Adrenal gland (tissue), 12 donors: ENCODE data around the gene TMEM63A. TPM values are rescaled to one million over a fixed set of nuclear protein-coding genes. Genes with fewer than 3 reads are reported as not detected.

ENCODE experiments used
- DNase-seq, 7 donors: peaks; one replicate each; pipeline ENCODE4 v3.0.0-alpha.2; 2019 to 2020
- H3K27ac ChIP-seq, 5 donors: fragments of 200-600 bp; sonication (generic) in 4 of 5; 1 replicate in 3 of 5; 2 replicates in 2 of 5; pipeline versions ENCODE4 v1.5.1 to v1.8.0; 2016 to 2020; ENCODE audit warnings: mild to moderate bottlenecking in 1 of 5
- H3K27me3 ChIP-seq: fragments of 200-600 bp; 2 replicates; pipeline ENCODE4 v1.8.0; 2021
- H3K36me3 ChIP-seq, 2 donors: fragments of 200-600 bp; replicated peaks in 1 of 2; 1 replicate in 1 of 2; 2 replicates in 1 of 2; pipeline versions ENCODE4 v1.5.1 to v1.8.0; 2018 to 2022
- H3K4me1 ChIP-seq, 2 donors: fragments of 200-600 bp; replicated peaks in 1 of 2; 1 replicate in 1 of 2; 2 replicates in 1 of 2; pipeline versions ENCODE4 v1.5.1 to v1.8.0; 2018 to 2021
- H3K4me3 ChIP-seq, 4 donors: fragments of 200-600 bp; sonication (generic) in 3 of 4; one replicate each; pipeline ENCODE4 v1.5.1; 2016 to 2018
- H3K9me3 ChIP-seq, 3 donors: fragments of 200-600 bp; sonication (generic) in 1 of 3; replicated peaks in 1 of 3; 1 replicate in 2 of 3; 2 replicates in 1 of 3; pipeline versions ENCODE4 v1.5.1 to v1.8.0; 2016 to 2021
- POLR2A ChIP-seq, 2 donors: fragments of 450-650 bp; IDR thresholded peaks; one replicate each; pipeline ENCODE4 v1.6.1; 2017; ENCODE audit warnings: antibody characterized with exemption in 2 of 2, mild to moderate bottlenecking in 2 of 2, moderate library complexity in 1 of 2
- WGBS, 4 donors: extraction: QIAGEN DNeasy Blood & Tissue Kit in 2 of 4; methylation state at CpG; one replicate each; pipeline versions ENCODE4 v1.1.5 to v1.1.7; 2013 to 2017; 5-methylcytosine and 5-hydroxymethylcytosine counted together
- intact Hi-C, 2 donors: fragments of 100-400 bp; cut with DNase I; formaldehyde crosslinking; loops; one replicate each; pipeline versions ENCODE4 v1.14.1 to v1.15.0; 2022 to 2023
- polyA plus RNA-seq, 3 donors: library from polyadenylated mRNA; stranded (reverse); fragments of 200-250 nt in 2 of 3; fragments of 350-450 nt in 1 of 3; fragmentation: Illumina TruSeq in 1 of 3; extraction: RNeasy Lipid Tissue Mini Kit (QIAGEN cat#74804) in 1 of 3; gene quantifications; one replicate each; pipeline ENCODE4 v1.2.3, GENCODE V29; 2013 to 2014
- total RNA-seq, 9 donors: library from RNA; depleted of rRNA in 4 of 9; stranded (reverse); fragments of >200 nt in 4 of 9; fragments of 120-200 nt in 1 of 9; fragmentation: NEBNext Ultra II Directional in 1 of 9; extraction: Animal tissue kit (Norgen Biotek cat#: 25700) in 1 of 9; gene quantifications; one replicate each; pipeline versions ENCODE4 v1.1.0 to v1.2.4, GENCODE V29; 2013 to 2023
- TF ChIP-seq, protein P1 (sequence below), 6 experiments: fragments of 450-650 bp in 4 of 6; fragments of 200-600 bp in 2 of 6; sonication (generic) in 1 of 6; IDR thresholded peaks; 1 replicate in 5 of 6; 2 replicates in 1 of 6; pipeline versions ENCODE4 v1.5.1 to v1.8.0; 2016 to 2021; ENCODE audit warnings: antibody characterized with exemption in 6 of 6, mild to moderate bottlenecking in 2 of 6, moderate library complexity in 1 of 6
- donor health status: healthy with polysubstance abuse.
- donor health status: Bipolar disorder and iron deficiency.
- donor health status: DM: yes; HTN: yes; CAD: no.
- donor health status: DM: no; HTN: no; CAD: no.
- donor health status: DM: no; HTN: no; CAD: no.
- donor health status: DM: yes; HTN: yes; CAD: no.

TMEM63A gene
- total and polyA plus RNA-seq, 12 donors: 13.9 to 96.9 (median 52.3) TPM

DNA sequence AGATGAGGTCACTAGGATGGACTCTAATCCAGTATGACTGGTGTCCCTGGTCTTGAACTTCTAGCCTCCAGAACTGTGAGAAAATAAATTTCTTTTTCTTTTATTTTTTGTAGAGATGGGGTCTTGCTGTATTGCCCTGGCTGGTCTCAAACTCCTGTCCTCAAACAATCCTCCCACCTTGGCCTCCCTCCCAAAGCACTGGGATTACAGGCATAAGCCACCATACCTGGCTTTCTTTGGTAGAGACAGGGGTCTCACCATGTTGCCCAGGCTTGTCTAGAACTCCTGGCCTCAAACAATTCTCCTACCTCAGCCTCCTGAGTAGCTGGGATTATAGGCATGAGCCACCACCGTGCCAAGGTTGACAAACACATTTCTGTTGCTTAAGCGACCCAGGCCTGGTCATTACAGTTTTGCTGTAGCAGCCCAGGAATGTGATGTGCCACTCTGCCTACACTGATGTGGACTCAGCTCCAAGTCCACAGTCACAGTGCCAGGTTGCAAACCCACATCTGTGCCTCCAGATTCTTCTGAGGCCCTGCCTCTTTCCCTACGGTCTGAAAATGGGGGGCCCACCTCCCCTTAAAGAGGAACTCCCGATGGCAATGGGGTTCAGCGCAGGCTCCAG, 25.9 kb upstream of the TMEM63A start:
- Histone ChIP-seq H3K27ac (no peak overlapping the region), H3K9me3 (no peaks in the 10 kb centered on the region), H3K4me3 (no peak overlapping the region), H3K4me1 (peaks cover 10 to 12% of the 10 kb centered on the region in 2 donors), H3K36me3 (no peaks in the 10 kb centered on the region), H3K27me3 (no peaks in the 10 kb centered on the region)
- no peak for TF ChIP-seq POLR2A (IDR thresholded peaks at IDR 0.05)
- TF ChIP-seq, protein P1, sequence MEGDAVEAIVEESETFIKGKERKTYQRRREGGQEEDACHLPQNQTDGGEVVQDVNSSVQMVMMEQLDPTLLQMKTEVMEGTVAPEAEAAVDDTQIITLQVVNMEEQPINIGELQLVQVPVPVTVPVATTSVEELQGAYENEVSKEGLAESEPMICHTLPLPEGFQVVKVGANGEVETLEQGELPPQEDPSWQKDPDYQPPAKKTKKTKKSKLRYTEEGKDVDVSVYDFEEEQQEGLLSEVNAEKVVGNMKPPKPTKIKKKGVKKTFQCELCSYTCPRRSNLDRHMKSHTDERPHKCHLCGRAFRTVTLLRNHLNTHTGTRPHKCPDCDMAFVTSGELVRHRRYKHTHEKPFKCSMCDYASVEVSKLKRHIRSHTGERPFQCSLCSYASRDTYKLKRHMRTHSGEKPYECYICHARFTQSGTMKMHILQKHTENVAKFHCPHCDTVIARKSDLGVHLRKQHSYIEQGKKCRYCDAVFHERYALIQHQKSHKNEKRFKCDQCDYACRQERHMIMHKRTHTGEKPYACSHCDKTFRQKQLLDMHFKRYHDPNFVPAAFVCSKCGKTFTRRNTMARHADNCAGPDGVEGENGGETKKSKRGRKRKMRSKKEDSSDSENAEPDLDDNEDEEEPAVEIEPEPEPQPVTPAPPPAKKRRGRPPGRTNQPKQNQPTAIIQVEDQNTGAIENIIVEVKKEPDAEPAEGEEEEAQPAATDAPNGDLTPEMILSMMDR (IDR thresholded peaks at IDR 0.05): no peak
- 90 to 95% (median 92%) methylated on average over 3 to 5 of the region's 5 CpGs for WGBS, 4 donors
- intact Hi-C loops: loop anchor here in 1 of 2 donors (5.0 kb wide), 1 partner anchor 131 kb away; the partner anchor contains the start of gene SRP9
- no peak for DNase-seq

DNA sequence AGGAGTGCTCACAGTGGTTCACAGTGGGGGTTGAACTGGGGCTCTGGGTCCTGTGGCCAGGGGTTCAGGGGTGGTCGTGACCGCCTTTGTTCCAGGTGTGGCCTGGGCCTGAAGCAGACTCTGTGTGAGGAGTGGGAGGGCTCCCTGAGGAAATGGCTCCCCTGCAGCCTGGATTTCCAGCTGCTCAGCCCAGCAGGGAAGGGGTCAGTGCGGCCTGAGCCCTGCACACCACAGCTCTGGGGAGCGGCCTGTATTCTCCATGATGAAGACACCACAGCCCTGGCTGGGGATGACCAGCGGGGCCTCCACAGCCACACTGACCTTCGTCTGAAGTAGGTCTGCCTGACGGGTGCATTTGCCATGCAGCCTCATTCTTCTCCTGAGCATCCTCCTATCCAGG, 25.2 kb upstream of the TMEM63A start:
- no peak overlapping the region for H3K4me3 ChIP-seq
- intact Hi-C loops: loop anchor here in 1 of 2 donors (5.0 kb wide), 1 partner anchor 130 kb away; the partner anchor contains the start of gene SRP9
- 84 to 97% (median 94%) methylated on average over 3 to 7 of the region's 7 CpGs for WGBS, 4 donors
- no peaks in the 10 kb centered on the region for H3K27me3 ChIP-seq
- H3K27ac ChIP-seq: no peak overlapping the region
- peaks cover 10 to 12% of the 10 kb centered on the region in 2 donors for H3K4me1 ChIP-seq
- no peaks in the 10 kb centered on the region for H3K9me3 ChIP-seq
- no peaks in the 10 kb centered on the region for H3K36me3 ChIP-seq
- no peak for DNase-seq
- TF ChIP-seq, protein P1 (IDR thresholded peaks at IDR 0.05): no peak
- no peak for TF ChIP-seq POLR2A (IDR thresholded peaks at IDR 0.05)

DNA sequence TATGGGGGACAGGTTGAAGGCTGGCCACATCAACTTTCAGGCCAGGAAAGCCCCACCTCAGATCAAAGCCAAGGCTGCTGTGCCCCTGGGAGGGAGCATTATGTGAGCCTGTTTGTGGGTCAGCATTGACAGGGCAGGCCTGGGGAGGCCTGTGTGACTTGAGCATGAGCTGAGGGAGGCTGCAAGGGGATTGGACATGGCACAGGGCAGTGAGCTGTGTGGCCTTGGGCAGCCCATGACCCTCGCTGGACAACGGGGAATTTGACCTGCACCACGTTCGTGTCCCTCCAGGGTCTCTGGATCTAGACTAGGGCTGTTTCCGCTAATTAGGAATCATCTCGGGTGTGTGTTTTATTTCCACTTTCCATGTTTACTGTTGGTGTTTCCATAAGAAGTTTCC, 24.3 kb upstream of the TMEM63A start:
- intact Hi-C loops: loop anchor here in 1 of 2 donors (5.0 kb wide), 1 partner anchor 129 kb away; the partner anchor contains the start of gene SRP9
- Histone ChIP-seq H3K27me3 (no peaks in the 10 kb centered on the region), H3K9me3 (no peaks in the 10 kb centered on the region), H3K4me3 (no peak overlapping the region), H3K27ac (no peak overlapping the region), H3K36me3 (no peaks in the 10 kb centered on the region), H3K4me1 (peaks cover 8 to 9% of the 10 kb centered on the region in 2 donors)
- no peak for DNase-seq
- TF ChIP-seq POLR2A (IDR thresholded peaks at IDR 0.05): no peak
- TF ChIP-seq, protein P1 (IDR thresholded peaks at IDR 0.05): no peak
- WGBS, 4 donors: 86 to 92% (median 91%) methylated on average over 3 to 6 of the region's 6 CpGs

DNA sequence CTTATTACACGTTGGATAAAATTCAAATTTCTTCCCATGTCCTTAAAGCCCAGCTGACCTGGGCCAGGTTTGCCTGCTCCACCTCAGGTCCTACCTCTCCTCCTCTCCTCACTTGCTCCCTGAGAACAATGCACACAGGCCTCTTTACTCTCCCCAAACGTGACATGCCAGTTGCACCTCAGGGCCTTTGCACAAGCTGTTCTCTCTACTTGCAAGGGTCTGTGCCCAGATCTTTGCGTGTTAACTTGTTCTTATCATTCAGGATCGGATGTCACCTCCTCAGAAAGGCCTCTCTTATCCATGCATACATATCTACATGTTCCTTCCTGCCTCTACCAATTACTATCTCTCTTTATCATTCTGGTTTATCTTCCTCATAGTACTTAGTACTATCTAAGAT, 21.4 kb upstream of the TMEM63A start:
- TF ChIP-seq POLR2A (IDR thresholded peaks at IDR 0.05): no peak
- TF ChIP-seq, protein P1 (IDR thresholded peaks at IDR 0.05): no peak
- H3K4me3 ChIP-seq: no peak overlapping the region
- H3K4me1 ChIP-seq: no peaks in the 10 kb centered on the region
- no peaks in the 10 kb centered on the region for H3K9me3 ChIP-seq
- DNase-seq: no peak
- WGBS, 4 donors: 83 to 89% (median 86%) methylated on average over 4 of the region's 4 CpGs
- no peaks in the 10 kb centered on the region for H3K27me3 ChIP-seq
- intact Hi-C loops: no loop called here
- no peaks in the 10 kb centered on the region for H3K36me3 ChIP-seq
- no peak overlapping the region for H3K27ac ChIP-seq
